ENCODE data around the gene NRSN1. TPM values are rescaled to one million over a fixed set of nuclear protein-coding genes. Genes with fewer than 3 reads are reported as not detected.

NRSN1 gene
- total RNA-seq, 4 donors from 2014 or later, result 0.34 TPM; not detected in 3

DNA sequence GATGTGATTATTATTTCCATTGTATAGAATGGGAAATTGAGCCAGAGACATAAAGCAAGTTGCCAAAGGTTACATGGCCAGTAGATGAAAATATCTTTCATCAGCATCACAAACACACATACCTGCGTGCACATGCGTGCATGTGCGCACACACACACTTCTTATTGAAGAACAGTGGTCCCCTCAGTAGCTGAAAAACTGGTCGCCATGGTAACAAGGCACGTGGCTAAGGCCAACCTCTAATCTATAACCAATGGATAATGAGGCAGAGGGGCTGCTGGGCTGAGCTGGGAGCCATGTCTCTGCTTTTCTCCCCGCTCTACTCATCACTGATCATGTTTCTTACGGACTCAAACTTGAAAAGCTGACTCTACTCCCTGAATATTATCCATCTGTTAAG lies 60.3 kb downstream of the NRSN1 start:
- TF ChIP-seq, protein P1, sequence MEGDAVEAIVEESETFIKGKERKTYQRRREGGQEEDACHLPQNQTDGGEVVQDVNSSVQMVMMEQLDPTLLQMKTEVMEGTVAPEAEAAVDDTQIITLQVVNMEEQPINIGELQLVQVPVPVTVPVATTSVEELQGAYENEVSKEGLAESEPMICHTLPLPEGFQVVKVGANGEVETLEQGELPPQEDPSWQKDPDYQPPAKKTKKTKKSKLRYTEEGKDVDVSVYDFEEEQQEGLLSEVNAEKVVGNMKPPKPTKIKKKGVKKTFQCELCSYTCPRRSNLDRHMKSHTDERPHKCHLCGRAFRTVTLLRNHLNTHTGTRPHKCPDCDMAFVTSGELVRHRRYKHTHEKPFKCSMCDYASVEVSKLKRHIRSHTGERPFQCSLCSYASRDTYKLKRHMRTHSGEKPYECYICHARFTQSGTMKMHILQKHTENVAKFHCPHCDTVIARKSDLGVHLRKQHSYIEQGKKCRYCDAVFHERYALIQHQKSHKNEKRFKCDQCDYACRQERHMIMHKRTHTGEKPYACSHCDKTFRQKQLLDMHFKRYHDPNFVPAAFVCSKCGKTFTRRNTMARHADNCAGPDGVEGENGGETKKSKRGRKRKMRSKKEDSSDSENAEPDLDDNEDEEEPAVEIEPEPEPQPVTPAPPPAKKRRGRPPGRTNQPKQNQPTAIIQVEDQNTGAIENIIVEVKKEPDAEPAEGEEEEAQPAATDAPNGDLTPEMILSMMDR (IDR thresholded peaks at IDR 0.05; ENCODE audit: low read depth), result no peak

DNA sequence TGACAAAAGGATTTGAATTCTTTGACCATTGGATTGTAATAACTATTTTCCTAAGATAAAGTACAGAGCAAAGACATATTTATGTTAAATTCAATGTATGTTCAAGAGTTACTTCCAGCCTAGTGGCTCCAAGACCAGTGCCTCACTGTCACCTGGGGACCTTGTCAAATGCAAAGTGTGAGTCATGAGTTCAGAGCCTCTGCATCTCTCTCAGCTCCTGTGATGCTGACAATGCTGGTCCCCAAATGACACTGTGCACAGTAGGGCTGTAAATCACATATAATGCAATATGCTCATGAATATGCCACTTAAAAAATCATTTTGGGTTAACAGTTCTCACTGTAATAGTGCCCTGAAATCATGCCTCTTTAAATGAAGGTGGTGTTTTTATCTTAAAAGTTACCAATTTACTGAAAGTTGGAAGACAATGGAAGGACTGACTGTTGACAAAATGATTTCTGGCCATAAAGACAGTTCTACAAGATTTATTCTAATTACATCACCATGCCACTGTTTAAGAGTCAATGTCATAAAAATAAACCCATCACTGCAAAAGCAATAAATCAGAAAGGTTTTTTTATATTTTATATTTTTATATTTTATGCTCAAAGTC lies 62.1 kb downstream of the NRSN1 start:
- TF ChIP-seq, protein P1 (IDR thresholded peaks at IDR 0.05; ENCODE audit: low read depth), result no peak

GRCh38 chr6:24188578-24189080 lies 62.6 kb downstream of the NRSN1 start:
- TF ChIP-seq, protein P1 (IDR thresholded peaks at IDR 0.05; ENCODE audit: low read depth), result no peak

- TF ChIP-seq, protein P1 (IDR thresholded peaks at IDR 0.05; ENCODE audit: low read depth), result no peak
These were observed 65.3 kb downstream of the NRSN1 start for GRCh38 chr6:24191346-24191745.

DNA sequence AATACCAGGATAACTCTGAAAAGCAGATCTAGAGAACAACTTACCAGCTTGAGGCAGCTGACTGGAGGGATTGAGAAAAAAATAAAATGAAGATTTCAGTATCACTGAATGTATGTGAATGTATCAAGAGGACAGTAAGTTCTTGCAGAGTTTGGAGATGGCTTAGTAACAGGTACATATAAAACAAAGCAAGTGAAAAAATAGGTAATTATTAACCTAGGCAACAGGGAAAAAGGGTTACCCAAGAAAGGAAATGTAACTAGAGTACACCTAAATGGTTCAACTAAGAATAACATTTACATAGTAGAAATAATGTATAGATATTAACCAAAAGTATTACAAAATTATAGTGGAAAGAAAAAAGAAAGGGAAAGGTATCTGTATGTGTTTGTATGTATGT lies 67.3 kb downstream of the NRSN1 start:
- TF ChIP-seq, protein P1 (IDR thresholded peaks at IDR 0.05; ENCODE audit: low read depth), result no peak

DNA sequence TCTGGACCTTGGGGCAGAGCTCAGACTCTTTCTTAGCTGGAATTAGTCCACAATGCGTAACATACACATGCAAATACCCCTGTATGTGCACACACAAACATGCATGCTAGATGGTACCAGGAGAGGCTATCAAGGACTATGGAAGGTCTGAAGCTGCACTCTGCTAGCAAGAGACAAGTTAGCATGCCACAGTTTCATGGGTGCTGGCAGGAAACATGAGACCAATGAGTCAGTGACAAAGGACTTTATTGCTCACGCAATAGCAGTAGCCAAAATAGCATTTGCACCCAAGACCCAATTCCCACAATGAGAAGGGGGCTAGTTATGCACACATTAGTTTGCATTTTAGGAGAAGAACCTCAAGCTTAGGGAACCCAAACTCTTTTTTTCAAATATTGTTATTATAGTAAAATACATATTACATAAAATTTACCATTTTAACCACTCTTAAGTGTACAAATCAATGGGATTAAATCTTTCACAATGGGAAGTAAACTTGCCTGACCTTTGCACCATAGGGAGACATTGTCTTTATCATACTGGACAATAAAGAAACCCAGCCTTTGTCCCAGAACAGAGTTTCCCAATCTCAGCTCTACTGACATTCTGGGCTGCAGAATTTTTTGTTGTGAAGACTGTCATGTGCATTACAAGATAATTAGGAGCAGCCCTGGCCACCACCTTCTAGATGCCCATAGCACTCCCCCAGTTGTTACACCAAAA lies 69.1 kb downstream of the NRSN1 start:
- TF ChIP-seq, protein P1 (IDR thresholded peaks at IDR 0.05; ENCODE audit: low read depth), result no peak

GRCh38 chr6:24195836-24196597 lies 70.0 kb downstream of the NRSN1 start:
- TF ChIP-seq, protein P1 (IDR thresholded peaks at IDR 0.05; ENCODE audit: low read depth), result no peak

All from subcutaneous adipose tissue (tissue), 4 donors.